ENCODE data around the gene KLF4.
"Not testable (repeated sequence)": the region's sequence is repeated elsewhere in the genome, so short reads cannot be mapped to it uniquely, and the experiment has no call there.

The KLF4 gene

GRCh38 chr9:107489687-107490605, at the start of gene KLF4:
Gene KLF4 (minus strand): TSS chr9:107489769. CDS start chr9:107489172, 597 bp downstream.
- DNase-seq (ENCODE audit: low read depth in 4 of 4, low spot score in 1 of 4), result peak; percentile 23 to 59 (median 47)

- no peak for DNase-seq (ENCODE audit: low read depth in 4 of 4, low spot score in 1 of 4)
Measured at GRCh38 chr9:107536462-107536861, 46.9 kb upstream of the KLF4 start.

- DNase-seq (ENCODE audit: low read depth in 4 of 4, low spot score in 1 of 4), result no peak
Measured at GRCh38 chr9:107534510-107535078, 45.0 kb upstream of the KLF4 start.

- no peak for DNase-seq (ENCODE audit: low read depth in 4 of 4, low spot score in 1 of 4)
Measured at GRCh38 chr9:107530679-107531078, 41.1 kb upstream of the KLF4 start.

GRCh38 chr9:107528686-107529085, 39.1 kb upstream of the KLF4 start:
- no peak for DNase-seq (ENCODE audit: low read depth in 4 of 4, low spot score in 1 of 4)

GRCh38 chr9:107523539-107523938, 34.0 kb upstream of the KLF4 start:
- DNase-seq (ENCODE audit: low read depth in 4 of 4, low spot score in 1 of 4), result no peak

- no peak for DNase-seq (ENCODE audit: low read depth in 4 of 4, low spot score in 1 of 4)
Measured at GRCh38 chr9:107520186-107520585, 30.6 kb upstream of the KLF4 start.

GRCh38 chr9:107518037-107518807, 28.7 kb upstream of the KLF4 start:
- no peak for DNase-seq (ENCODE audit: low read depth in 4 of 4, low spot score in 1 of 4)

- no peak for DNase-seq (ENCODE audit: low read depth in 4 of 4, low spot score in 1 of 4)
Measured at GRCh38 chr9:107513464-107514100, 24.0 kb upstream of the KLF4 start.

GRCh38 chr9:107504585-107505455, 15.3 kb upstream of the KLF4 start:
- no peak for DNase-seq (ENCODE audit: low read depth in 4 of 4, low spot score in 1 of 4)

GRCh38 chr9:107502464-107502863, 12.9 kb upstream of the KLF4 start:
- no peak for DNase-seq (ENCODE audit: low read depth in 4 of 4, low spot score in 1 of 4)

GRCh38 chr9:107500421-107501200, 11.0 kb upstream of the KLF4 start:
- DNase-seq (ENCODE audit: low read depth in 4 of 4, low spot score in 1 of 4), result not testable (repeated sequence)

- DNase-seq (ENCODE audit: low read depth in 4 of 4, low spot score in 1 of 4), result no peak
Measured at GRCh38 chr9:107496976-107497375, 7.4 kb upstream of the KLF4 start.

GRCh38 chr9:107492381-107492970, 2.9 kb upstream of the KLF4 start:
- DNase-seq (ENCODE audit: low read depth in 4 of 4, low spot score in 1 of 4), result no peak

- DNase-seq (ENCODE audit: low read depth in 4 of 4, low spot score in 1 of 4), result no peak
Measured at GRCh38 chr9:107491081-107492053, 1.8 kb upstream of the KLF4 start.

GRCh38 chr9:107490606-107490970, 1.0 kb upstream of the KLF4 start:
- not testable (repeated sequence) for DNase-seq (ENCODE audit: low read depth in 4 of 4, low spot score in 1 of 4)

GRCh38 chr9:107489144-107489673, 360 bp downstream of the KLF4 start:
- no peak for DNase-seq (ENCODE audit: low read depth in 4 of 4, low spot score in 1 of 4)
